GM21723 (cell line): ENCODE measurements around the gene CACNA2D3.

ENCODE experiments used
- ATAC-seq: cut with Tn5 transposase; IDR thresholded peaks from one replicate; pipeline ENCODE4 v1.9.1; 2021; ENCODE audit warnings: mild to moderate bottlenecking, moderate library complexity; ENCODE audit not compliant: unreplicated experiment

The CACNA2D3 gene

DNA sequence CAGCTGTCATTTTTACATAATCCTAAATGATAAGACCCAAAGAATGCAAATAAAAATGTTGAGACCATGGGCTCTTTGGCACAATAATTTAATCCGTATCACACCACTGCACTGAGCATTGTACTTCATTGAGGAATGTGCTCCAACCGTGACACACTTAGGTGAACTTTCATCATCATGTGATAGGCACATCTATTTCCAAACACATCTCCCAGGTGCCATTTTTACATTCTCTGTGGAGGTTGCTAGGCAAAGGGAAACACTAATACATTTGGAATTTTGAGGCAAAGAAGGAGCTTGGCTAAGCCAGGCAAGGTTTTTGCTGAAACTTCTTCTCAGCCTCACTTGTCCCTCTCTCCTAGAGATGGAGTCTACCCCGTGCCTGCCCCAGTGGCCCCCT is 736.8 kb downstream of the CACNA2D3 start:
- no peak for ATAC-seq

DNA sequence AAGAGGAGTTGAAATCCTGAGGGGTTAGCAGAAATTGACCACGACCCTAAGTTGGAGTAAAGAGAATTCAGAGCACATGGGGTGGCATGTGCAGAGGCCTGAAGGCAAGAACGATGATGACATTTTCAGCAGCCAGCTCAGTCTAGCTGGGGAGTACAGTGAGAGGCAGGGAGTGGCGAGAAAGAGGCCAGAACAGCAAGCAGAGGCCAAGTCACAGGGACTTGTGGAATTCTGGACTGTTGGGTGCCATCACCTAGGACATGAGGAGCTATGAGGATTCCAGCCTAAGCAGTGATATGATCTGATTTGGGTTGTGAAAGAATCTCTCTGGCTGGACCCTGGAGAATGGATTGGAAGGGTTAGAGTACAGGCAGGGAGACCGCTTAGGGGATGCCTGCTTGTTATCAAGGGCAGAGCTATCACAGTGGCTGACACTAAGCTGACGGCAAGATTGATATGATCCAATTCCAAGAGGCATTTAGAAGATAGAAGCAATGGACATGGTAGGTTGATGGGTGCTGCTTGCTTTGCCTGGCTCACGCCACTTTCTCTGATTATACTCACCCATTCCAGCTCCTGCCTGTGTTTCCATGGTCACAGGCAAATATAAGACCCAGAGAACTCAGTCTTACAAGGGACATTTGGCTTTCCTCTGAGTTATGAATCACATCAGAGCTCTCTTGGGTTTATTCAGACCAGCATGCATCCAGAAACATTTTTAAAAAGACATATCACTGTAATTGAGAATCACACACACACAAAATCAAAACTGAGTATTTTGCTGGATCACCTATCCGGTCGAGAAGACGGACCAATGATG is 739.1 kb downstream of the CACNA2D3 start:
- no peak for ATAC-seq

DNA sequence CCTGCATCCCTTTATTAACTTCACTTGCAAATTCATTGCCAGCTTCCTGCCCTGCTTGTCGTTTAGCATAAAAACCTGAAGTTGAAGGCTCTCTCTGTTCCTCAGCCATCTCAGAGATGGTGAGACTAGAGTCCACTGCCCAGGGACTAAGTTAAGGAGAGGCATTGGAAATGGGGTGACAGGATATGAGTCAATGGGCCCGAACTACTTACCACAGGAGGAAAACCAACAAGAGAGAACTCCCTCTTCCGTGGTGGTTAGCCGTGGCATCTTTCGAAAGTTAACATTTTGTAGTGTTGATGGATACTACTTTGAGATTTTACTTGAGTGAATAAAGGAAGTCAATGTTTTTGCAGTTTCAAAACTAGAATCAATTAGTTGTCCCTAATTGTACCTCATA is 740.2 kb downstream of the CACNA2D3 start:
- ATAC-seq = no peak

DNA sequence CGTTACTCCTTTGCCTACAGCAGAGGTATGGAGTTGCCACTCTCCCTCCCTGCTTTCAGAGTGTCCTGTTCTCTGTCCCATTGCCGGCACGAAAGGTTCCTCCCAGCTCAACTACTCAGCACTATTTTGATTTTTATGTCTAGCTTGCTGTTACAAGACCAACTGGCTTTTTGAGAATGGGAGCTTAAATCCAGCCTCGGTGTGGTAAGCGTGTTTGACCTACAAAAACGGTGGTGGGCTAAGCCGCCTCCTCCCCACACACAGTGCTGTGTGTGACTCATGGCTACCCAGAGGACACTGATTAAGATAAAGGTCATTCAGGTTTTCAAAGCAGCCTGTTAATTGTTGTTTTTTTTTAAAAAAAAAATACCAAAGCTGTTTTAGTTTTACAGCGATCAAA is 741.0 kb downstream of the CACNA2D3 start:
- ATAC-seq = no peak

DNA sequence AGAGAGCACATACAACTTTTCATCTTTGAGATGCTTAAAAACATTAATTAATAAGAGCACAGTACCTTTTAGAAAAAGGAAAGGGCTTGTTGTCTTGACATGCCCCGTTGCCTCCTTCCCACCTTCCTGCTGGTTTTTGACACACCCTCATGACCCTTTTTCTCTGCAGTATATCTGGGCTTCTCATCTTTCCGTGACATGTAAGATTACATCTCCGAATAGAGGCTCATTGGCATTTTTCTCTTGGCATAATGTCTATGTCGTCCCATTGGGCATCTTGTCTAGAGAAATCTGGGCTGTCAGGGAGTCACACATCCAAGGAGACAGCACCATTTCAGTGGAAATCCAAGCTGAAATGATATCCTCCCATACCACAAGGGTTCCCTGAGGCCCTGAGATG is 741.4 kb downstream of the CACNA2D3 start:
- ATAC-seq = no peak

DNA sequence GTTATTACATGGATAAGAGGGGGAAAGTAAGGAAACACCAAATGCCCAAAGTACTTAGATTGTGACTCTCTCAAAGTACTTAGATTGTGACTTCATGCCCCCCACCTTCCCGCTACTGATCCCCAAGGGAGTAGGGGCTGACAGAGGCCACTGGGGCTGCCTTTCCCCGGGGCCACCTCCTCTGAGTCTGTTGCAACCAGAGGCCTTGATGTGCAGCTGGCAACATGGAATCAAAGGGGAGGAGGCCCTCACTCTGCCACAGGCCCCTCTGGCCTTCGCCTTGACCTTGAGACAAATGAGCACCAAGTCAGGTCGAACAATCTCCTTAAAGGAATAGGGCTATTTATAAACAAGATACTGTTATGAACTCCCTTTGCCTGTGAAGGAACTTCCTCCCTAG is 743.0 kb downstream of the CACNA2D3 start:
- ATAC-seq = no peak

DNA sequence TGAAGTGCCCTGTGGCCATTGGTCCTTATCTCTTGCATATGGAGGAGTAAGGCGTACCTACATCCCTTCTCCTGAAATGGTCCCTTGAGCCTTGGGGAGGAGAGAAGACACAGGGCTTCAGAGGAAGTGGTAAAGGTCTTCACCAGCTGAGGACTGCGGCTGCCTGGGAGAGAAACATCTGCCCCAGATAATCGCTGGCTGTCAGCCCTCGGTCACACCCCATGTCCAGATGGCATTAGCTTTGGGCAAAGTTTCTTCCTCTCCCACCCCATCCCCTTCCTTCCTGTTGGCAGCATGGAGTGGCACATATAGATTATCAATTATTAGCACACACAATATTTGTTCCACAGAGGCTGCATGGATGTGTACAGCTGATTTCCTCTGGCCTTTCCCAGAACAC is 743.9 kb downstream of the CACNA2D3 start:
- ATAC-seq = no peak

DNA sequence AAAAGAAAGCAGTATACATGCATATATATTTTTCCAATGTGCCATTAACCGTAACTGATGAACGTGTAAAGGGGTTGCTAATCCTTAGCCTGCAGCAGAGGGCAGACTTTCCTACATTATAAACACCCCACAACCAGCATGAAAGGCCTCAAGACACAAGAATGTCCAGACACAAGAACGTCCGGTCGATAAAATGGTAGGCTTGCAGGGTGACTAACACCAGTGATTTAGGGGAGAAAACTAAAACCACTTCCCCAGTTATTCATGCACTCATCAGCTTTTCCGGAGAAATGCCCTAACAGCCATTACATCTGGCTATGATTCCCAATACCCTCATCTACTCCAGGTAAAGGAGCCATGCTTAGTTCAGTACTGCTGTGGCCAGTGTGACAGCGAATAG is 748.1 kb downstream of the CACNA2D3 start:
- ATAC-seq = no peak

DNA sequence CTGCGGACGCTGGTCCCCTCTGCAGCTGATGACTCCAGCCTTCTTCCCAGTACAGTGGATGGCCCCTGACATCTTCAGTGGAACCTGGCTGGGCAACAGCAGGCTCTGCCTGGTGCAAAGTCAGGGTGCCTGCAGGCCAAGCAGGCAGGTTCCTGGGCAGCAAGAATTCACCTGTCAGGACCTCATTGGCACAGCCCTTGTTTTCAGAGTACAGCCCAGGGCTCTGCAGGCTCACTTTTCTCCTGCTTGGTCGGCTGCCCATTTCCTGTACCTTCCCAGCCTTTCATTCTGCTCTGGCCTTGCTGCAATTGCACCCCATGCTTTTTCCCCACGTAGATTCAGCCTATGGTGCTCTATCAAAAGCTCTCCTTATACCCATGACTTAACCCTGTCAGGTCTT is 749.5 kb downstream of the CACNA2D3 start:
- no peak for ATAC-seq

DNA sequence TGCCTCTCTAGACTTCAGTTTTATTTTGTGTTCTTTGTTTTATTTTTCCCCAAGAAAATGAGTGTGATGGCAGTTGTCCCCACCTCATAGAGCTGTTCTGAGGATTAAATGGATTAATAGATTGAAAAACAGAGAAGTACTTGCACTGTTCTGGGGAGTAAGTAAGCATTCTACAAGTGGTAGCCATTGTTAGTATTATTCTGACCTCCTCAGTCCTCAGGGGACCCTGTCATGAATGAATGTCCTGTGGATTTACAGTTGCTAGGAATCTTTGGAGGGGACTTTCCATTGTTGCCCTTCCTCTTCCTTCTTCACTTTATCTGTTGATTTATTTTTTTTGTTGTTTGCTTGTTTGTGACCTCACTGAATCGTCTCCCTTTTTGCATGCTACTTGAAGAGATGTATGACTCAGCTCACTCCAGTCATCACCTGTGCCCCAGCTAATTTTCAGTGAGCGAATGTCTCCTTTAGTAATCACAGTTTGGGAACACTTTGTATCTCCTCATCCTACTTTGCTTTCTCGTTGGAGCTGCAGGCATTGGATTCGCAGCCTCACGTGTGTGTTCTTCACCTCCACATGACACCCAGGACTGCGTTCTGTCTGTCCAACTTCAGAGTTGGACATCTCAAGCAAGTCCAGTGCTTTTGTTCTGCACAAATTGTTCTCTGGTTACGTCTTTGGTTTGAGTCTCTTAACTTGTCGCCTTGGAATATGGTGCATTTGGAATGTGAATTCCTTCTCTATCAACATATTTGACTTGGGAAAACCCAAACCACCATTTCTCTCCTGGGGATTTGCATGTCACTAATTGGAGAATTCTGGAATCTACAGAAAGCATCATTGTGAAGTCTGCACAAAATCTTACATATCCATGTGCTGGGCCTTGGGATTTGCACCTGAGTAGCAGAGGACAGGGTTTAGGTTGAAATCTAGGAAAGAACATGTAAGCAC is 751.0 kb downstream of the CACNA2D3 start:
- ATAC-seq = no peak

DNA sequence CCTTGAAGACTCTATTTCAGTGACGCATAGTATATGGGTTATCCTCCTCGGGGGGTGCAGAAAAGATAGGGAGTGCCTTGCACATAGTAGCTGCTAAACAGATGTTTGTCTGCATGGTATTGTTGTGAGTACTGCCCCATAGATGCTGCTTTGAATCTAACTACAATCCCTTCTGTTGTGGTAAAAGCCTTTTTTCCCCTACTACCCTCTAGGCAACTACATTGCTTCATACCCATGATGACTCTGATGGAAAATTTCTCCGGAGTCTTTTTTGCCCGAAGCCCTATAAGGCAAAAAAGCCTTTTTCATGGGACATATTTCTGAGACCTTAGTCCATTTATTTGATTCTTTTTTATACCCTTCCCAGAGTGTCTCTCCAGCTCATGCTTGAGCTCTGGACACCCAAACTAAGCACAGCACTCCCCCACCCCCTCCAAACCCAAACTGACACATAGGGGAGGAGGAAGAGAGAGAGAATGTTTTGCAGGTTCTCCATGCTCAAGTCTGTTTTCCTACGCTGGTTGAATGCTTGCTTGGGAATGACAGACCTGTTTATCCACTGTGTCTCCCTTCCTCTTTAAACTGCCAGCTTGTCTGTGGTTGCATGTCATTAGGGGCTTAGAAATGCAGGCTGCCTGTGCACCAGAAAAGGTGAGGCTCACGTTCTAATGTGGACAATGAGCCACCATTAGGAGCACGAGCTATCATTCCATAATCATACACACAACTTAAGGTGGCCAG is 752.6 kb downstream of the CACNA2D3 start:
- ATAC-seq = no peak

DNA sequence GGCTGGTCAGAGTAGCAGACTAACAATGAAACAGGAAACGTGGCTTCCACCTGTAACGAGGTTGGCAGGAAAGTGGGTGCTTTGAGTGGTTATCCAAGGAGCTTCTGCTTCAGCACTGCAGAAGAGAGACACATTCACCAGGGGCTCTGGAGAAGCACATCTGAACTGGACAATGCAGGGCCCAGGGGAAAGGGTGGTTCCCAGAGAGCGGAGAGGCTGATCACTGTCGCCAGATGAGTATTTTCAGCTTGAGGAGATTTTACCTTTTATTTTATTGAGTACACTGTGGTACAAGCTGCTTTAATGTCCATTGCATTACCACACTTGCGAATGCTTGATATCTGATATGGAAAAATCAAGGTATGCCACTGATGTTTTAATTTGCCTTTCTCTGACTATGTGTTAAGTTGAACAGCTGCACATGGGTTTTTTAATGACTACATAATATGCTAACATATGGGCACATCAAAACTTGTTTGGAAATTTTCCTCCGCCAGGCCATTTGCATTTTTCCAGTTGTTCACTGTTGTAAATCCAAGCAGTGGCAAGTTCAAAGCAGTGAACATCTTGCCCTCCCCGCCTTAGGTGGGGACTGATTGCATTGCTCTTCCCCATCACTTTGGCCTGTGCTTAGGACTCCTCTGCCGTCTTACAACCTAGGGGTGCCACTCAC is 753.4 kb downstream of the CACNA2D3 start:
- ATAC-seq = no peak

DNA sequence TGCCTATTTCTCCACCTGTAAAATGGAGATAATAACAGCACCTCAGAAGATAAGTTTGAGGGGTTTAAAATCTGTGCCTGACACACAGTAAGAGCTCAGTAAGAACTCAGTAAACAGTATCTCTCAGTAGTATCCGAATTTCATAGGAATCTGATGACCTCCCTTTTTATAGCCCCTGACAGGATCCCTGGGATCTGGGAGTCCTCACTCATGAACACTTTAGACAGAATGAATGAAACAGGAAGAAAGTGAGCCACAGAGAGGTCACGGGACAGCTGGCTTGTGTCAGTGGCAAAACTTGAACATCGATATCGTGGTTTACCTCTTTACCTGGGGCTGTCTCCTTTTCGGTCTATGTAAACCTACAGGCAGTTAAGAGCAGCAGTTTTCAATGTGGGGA is 754.3 kb downstream of the CACNA2D3 start:
- ATAC-seq = no peak

DNA sequence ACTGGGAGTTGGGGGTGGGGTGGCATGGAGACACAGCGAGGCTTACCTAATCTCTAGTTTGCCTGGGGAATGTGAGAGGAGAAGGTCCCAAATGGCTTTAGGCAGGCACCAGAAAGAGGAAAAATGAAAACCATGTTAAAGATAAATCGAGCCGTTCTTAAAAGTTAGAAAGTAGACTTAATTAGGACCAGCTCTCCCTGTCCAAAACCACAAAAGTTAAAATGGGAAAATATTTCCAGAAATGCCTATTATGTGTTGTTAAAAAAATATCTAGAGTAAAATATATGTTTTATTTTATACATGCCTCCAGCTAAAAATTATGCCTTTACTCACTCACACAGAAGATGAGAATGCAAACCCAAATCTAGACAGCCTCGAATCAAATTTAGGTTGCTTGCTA is 755.4 kb downstream of the CACNA2D3 start:
- no peak for ATAC-seq

DNA sequence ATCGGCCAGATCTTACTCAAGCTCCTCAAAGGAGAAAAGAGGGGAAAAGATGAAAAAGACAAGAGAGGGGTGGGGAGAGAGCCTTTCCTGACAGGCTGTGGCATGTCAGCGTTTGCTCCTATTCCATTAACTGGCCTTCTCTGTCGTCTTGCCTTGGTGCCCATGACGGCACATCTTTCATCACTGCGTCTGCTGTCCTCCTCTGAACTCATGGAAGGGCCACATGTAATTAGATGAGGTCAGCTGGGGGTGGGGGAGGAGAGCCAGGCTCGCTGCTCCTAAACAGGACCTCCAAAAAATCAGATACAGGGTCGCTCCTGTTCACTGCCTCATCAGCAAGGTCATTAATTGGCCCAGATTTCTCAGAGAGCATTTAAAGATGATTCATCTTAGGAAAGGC is 755.8 kb downstream of the CACNA2D3 start:
- no peak for ATAC-seq

DNA sequence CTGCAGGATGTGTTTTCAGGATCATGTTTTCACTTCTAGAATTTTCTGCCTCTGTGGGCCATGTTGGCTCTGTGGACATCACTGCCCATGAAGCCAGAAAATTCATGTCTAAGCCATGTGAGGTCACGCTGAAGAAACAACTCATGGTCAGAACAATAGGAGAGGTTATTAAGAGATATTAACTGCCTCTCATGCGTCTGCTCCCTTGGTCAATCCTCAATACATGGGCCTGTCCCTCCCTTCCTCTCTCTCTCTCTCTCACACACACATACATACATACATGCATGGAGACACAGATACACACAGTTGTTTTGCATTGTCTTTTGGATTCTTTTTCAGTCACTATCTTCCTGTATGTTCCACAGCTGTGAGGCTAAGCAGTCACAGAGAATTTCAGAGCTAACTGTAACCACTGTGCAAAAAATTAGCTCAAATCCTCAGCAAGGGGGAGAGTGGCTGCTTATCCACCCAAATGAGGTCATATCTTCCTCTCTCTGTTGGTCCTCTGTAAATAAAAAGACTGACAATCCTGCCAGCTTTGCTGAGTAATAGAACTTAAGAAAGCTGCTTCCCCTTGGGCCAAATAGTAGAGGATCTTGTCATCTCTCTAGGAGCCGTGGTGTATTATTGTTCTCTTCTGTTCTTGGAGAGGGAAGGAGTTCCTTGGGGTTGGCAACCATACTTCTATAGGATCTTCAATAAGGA is 759.9 kb downstream of the CACNA2D3 start:
- no peak for ATAC-seq

DNA sequence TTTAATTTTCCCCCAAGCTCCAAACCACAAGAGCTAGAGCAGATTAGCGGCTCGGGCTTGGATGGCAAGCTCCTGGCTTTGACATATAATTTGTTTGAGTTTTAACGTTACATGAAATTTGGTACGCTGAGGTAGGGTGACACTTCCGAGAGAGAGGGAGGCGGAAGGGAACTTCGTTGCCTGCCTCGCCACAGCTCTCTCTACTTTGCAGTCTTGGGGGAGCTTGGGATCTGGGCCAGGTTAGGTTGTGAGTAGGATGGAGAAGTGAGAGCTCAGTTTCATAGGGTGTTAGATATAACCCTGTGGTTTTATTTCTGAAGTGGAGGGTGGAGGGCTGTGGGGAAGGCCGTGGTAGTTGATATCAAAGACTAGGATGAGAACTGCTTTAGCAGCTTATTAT is 765.8 kb downstream of the CACNA2D3 start:
- no peak for ATAC-seq

DNA sequence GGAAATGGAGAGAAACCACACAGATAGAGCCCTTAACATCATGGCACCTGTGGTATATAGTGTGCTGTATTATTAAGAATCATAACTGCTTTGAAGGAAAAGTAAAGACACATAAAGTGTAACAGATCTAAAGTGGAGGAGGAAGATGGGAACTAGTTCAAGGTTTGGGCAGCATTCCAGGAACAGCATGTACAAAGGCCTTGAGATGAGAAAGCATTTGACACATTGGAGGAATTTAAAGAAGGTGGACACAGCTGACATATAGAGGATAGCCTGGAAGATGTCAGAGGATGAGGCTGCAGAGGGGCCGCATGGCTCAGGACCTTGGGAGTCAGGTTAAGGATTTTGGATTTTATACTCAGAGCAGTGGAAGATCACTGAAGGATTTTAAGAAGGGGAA is 766.5 kb downstream of the CACNA2D3 start:
- no peak for ATAC-seq

DNA sequence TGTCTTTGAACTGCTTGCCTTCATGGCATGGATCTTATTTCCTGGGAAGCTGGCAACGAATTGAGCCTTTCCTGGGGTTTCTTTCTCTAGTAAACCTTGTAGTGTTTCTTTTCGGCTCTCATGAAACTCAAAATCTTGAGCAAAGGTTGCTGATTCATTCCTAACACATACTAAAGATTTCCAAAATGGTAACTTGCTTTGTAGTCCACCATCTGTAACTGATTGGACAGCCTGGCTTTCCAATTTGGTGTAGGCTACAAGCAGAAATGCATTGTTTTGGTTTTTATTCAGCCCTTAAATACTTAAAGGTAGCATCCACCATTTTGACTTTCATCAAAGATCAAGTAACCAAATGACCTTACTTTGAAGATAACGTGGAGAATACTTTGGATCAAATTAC is 767.4 kb downstream of the CACNA2D3 start:
- ATAC-seq = no peak

DNA sequence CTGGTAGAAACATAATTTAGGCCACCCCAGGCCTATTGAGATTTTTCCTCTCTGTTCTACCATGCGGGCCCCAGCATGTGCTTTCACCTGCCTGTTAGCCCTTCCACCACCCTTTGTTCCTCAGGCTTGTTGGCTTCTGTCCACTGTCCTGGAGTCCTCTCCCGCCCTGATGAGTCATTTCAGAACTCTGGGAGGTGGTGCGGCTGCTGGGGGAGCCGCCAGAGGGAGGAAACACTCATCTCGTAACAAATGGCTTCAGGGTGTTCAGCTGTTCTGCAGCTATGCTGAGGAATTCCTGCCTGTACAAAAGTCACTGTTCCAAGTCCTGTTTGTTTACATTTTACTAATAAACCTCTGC is 769.2 kb downstream of the CACNA2D3 start:
- no peak for ATAC-seq
